22Rv1 (cell line): ENCODE results near the gene PRSS2.

Experiments
- H3K27ac ChIP-seq: fragments of 450-650 bp; 2 replicates; pipeline ENCODE4 v1.5.1; 2017
- CTCF ChIP-seq: fragments of 450-650 bp; IDR thresholded peaks from 2 replicates; pipeline ENCODE4 v1.5.1; 2017; ENCODE audit warnings: mild to moderate bottlenecking
- ZFX ChIP-seq: fragments of 450-650 bp; IDR thresholded peaks from 2 replicates; pipeline ENCODE4 v1.6.1; 2017; ENCODE audit warnings: antibody characterized with exemption, borderline replicate concordance

Gene PRSS2

GRCh38 chr7:142796001-142796500 is 25.3 kb downstream of the PRSS2 start:
- no peak overlapping the region for H3K27ac ChIP-seq
- TF ChIP-seq ZFX (no peak), CTCF (no peak)

GRCh38 chr7:142796501-142797390 is 26.0 kb downstream of the PRSS2 start:
- TF ChIP-seq ZFX, result no peak
- no peak for TF ChIP-seq CTCF
- no peak overlapping the region for H3K27ac ChIP-seq

- TF ChIP-seq CTCF (no peak), ZFX (no peak)
- H3K27ac ChIP-seq, result no peak overlapping the region
These were observed 26.9 kb downstream of the PRSS2 start for GRCh38 chr7:142797391-142798377.

- no peak for TF ChIP-seq ZFX
- TF ChIP-seq CTCF, result no peak
- no peak overlapping the region for H3K27ac ChIP-seq
These were observed 28.0 kb downstream of the PRSS2 start for GRCh38 chr7:142798451-142799436.

GRCh38 chr7:142799437-142799835 is 28.7 kb downstream of the PRSS2 start:
- H3K27ac ChIP-seq, result no peak overlapping the region
- TF ChIP-seq CTCF, result no peak
- TF ChIP-seq ZFX, result no peak

- TF ChIP-seq ZFX, result no peak
- no peak for TF ChIP-seq CTCF
- no peak overlapping the region for H3K27ac ChIP-seq
These were observed 29.3 kb downstream of the PRSS2 start for GRCh38 chr7:142800088-142800487.
